GM21619 (cell line): ENCODE data around the gene ANKH.
"Not testable (repeated sequence)": the region's sequence is repeated elsewhere in the genome, so short reads cannot be mapped to it uniquely, and the experiment has no call there.

ENCODE experiments used
- ATAC-seq: cut with Tn5 transposase; IDR thresholded peaks from one replicate; pipeline ENCODE4 v1.9.1; 2021; ENCODE audit not compliant: unreplicated experiment

Gene ANKH

GRCh38 chr5:14797385-14797784 lies 74.2 kb downstream of the ANKH start:
- not testable (repeated sequence) for ATAC-seq

- no peak for ATAC-seq
Measured at GRCh38 chr5:14794583-14795230, 76.9 kb downstream of the ANKH start.

GRCh38 chr5:14793851-14794250 lies 77.7 kb downstream of the ANKH start:
- ATAC-seq, result no peak

- no peak for ATAC-seq
Measured at GRCh38 chr5:14790911-14791310, 80.7 kb downstream of the ANKH start.

- no peak for ATAC-seq
Measured at GRCh38 chr5:14790220-14790619, 81.4 kb downstream of the ANKH start.

GRCh38 chr5:14787801-14788579 lies 83.6 kb downstream of the ANKH start:
- ATAC-seq, result no peak

GRCh38 chr5:14783691-14784090 lies 87.9 kb downstream of the ANKH start:
- peak; percentile 60 for ATAC-seq

GRCh38 chr5:14782591-14782990 lies 89.0 kb downstream of the ANKH start:
- ATAC-seq, result no peak

- ATAC-seq, result no peak
Measured at GRCh38 chr5:14781106-14781505, 90.5 kb downstream of the ANKH start.

- ATAC-seq, result no peak
Measured at GRCh38 chr5:14779975-14780374, 91.6 kb downstream of the ANKH start.

GRCh38 chr5:14778792-14779070 lies 92.8 kb downstream of the ANKH start:
- ATAC-seq, result no peak

GRCh38 chr5:14777932-14778791 lies 93.4 kb downstream of the ANKH start:
- no peak for ATAC-seq

- no peak for ATAC-seq
Measured at GRCh38 chr5:14777187-14777586, 94.4 kb downstream of the ANKH start.

- ATAC-seq, result no peak
Measured at GRCh38 chr5:14776602-14777001, 95.0 kb downstream of the ANKH start.

- ATAC-seq, result no peak
Measured at GRCh38 chr5:14775857-14776256, 95.7 kb downstream of the ANKH start.

GRCh38 chr5:14773588-14773987 lies 98.0 kb downstream of the ANKH start:
- ATAC-seq, result no peak

- no peak for ATAC-seq
Measured at GRCh38 chr5:14771972-14772371, 99.6 kb downstream of the ANKH start.

- ATAC-seq, result no peak
Measured at GRCh38 chr5:14771189-14771588, 100.4 kb downstream of the ANKH start.

GRCh38 chr5:14768508-14769365 lies 102.8 kb downstream of the ANKH start:
- ATAC-seq, result no peak

GRCh38 chr5:14767735-14768507 lies 103.7 kb downstream of the ANKH start:
- ATAC-seq, result peak; percentile 79
